MCF 10A (cell line): Measurements from ENCODE around the gene TLX2. TPM values are rescaled to one million over a fixed set of nuclear protein-coding genes. Genes with fewer than 3 reads are reported as not detected.

Experiments
- BruUV-seq: library from RNA; stranded (reverse); fragments of 400-500 nt; replicated peaks from 2 replicates; lab custom pipeline; 2021; lab: Mats Ljungman, UMichigan
- CTCF ChIA-PET: fragments of 300-600 bp; sonication (Branson Sonifier 250); formaldehyde crosslinking; extraction: SDS; loops from one replicate; lab custom pipeline; 2021; ENCODE audit warnings: antibody characterized with exemption, inconsistent platforms; lab: Yijun Ruan, JAX
- POLR2A ChIA-PET: fragments of 300-600, 350-650 bp; sonication (Branson Sonifier 250); formaldehyde crosslinking; extraction: SDS; loops from one replicate; lab custom pipeline; 2020; ENCODE audit warnings: antibody characterized with exemption, inconsistent platforms; lab: Yijun Ruan, JAX
- DNase-seq: peaks from one replicate; pipeline ENCODE4 v3.0.0-alpha.2; 2018; ENCODE audit not compliant: unreplicated experiment
- H3K27ac Mint-ChIP-seq: one replicate; pipeline ENCODE4 v1.8.0; 2022; ENCODE audit warnings: mild to moderate bottlenecking, low read depth, mixed read lengths; ENCODE audit not compliant: unreplicated experiment
- H3K27me3 Mint-ChIP-seq: one replicate; pipeline ENCODE4 v1.8.0; 2022; ENCODE audit warnings: mixed read lengths; ENCODE audit not compliant: insufficient read depth, unreplicated experiment
- H3K36me3 Mint-ChIP-seq: one replicate; pipeline ENCODE4 v1.8.0; 2022; ENCODE audit warnings: mild to moderate bottlenecking, moderate library complexity, mixed read lengths; ENCODE audit not compliant: insufficient read depth, unreplicated experiment
- H3K4me1 Mint-ChIP-seq: one replicate; pipeline ENCODE4 v1.8.0; 2022; ENCODE audit warnings: mixed read lengths; ENCODE audit not compliant: insufficient read depth, unreplicated experiment
- H3K4me3 Mint-ChIP-seq: one replicate; pipeline ENCODE4 v1.8.0; 2022; ENCODE audit warnings: mild to moderate bottlenecking, moderate library complexity, mixed read lengths; ENCODE audit not compliant: unreplicated experiment
- H3K9me3 Mint-ChIP-seq: one replicate; pipeline ENCODE4 v1.8.0; 2022; ENCODE audit warnings: mixed read lengths; ENCODE audit not compliant: unreplicated experiment
- CTCF ChIP-seq: fragments of 200-600 bp; IDR thresholded peaks from one replicate; pipeline ENCODE4 v1.8.0; 2022; ENCODE audit warnings: antibody characterized with exemption, mild to moderate bottlenecking; ENCODE audit not compliant: unreplicated experiment
- intact Hi-C: fragments of 100-400 bp; cut with micrococcal nuclease; formaldehyde crosslinking; loops from 2 replicates; pipeline ENCODE4 v1.14.1; 2022
- total RNA-seq: library from RNA; stranded (reverse); gene quantifications from 2 replicates; pipeline ENCODE4 v1.2.3, GENCODE V29; 2022

Gene TLX2
- total RNA-seq, 1 experiment from 2014 or later: not detected

- H3K27ac Mint-ChIP-seq: no peak overlapping the region
- DNase-seq: no peak
- intact Hi-C loops: no loop called here
Measured at GRCh38 chr2:74496997-74497776, 17.1 kb upstream of the TLX2 start.

GRCh38 chr2:74497777-74498499 is 16.3 kb upstream of the TLX2 start:
- TF ChIP-seq CTCF: no peak
- no peak for DNase-seq
- Mint-ChIP-seq H3K9me3 (no peaks in the 10 kb centered on the region), H3K27ac (no peak overlapping the region), H3K4me3 (peak overlapping the region; percentile 51), H3K36me3 (peaks cover 8% of the 10 kb centered on the region), H3K27me3 (peaks cover 16% of the 10 kb centered on the region), H3K4me1 (peaks cover 11% of the 10 kb centered on the region)
- POLR2A ChIA-PET: interaction anchor here (0.6 to 1.9 kb wide), 4 partner anchors 9 to 89 kb away, joined by 3 to 9 read pairs (median 4); partner anchors contain the start of gene PCGF1
- no TSS peak for BruUV-seq
- intact Hi-C loops: no loop called here
- CTCF ChIA-PET: interaction anchor here (1.5 kb wide), 1 partner anchor 14 kb away, joined by 5 read pairs; the partner anchor contains the start of genes CCDC142 and TTC31

More at GRCh38 chr2:74496997-74497776, 17.1 kb upstream of the TLX2 start:
- BruUV-seq: no TSS peak
- Mint-ChIP-seq H3K27me3 (peaks cover 16% of the 10 kb centered on the region), H3K36me3 (peaks cover 13% of the 10 kb centered on the region), H3K4me1 (peaks cover 11% of the 10 kb centered on the region), H3K4me3 (peak overlapping the region; percentile 51), H3K9me3 (no peaks in the 10 kb centered on the region)
- POLR2A ChIA-PET: interaction anchor here (0.9 to 1.9 kb wide), 3 partner anchors 10 to 90 kb away, joined by 3 to 9 read pairs (median 4); partner anchors contain the start of genes CCDC142, PCGF1 and TTC31
- CTCF ChIA-PET: interaction anchor here (0.8 to 1.5 kb wide), 3 partner anchors 11 to 91 kb away, joined by 3 to 5 read pairs (median 3); partner anchors contain the start of genes CCDC142 and TTC31
- TF ChIP-seq CTCF: no peak

DNA sequence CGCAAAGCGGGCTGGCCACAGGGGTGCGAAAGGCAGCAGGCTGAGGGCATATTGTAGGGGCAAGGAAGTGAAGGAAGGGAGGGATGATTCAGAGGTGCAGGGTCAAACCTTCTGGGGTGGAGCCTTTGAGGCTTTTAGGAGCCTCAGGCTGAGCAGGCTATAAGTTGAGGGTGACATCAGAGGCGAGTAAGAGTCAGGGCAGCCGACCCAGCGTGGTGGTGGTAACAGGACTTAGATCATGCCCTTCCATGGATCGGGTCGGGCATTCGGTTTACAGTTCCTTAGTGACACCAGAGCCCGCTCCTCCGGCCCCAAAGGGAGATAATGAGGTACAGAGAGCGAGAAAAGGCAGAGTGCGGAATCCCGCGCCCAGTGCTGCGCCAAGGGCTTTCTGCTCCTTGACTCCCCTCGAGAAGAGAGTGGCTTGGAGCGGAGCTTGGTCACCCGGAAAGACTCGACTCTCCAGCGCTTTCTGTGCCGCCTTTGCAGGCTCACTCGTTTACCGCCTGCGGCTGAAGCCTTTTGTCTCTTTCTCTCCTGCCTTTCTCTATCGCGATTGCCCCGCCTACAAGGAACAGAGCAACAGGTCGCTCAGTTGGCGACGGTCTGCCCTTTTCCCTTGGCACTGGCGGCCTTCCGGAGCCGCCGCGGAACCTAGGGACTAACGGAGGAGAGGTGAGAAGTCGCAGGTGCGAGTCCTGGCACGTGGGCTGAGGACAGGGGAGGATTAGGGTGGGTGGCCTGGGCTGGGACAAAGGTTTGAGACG is 15.6 kb upstream of the TLX2 start:
- Mint-ChIP-seq H3K27ac (no peak overlapping the region), H3K9me3 (no peaks in the 10 kb centered on the region), H3K4me1 (peaks cover 11% of the 10 kb centered on the region), H3K4me3 (peak overlapping the region; percentile 51), H3K27me3 (peaks cover 16% of the 10 kb centered on the region), H3K36me3 (peaks cover 14% of the 10 kb centered on the region)
- ChIA-PET CTCF (interaction anchor here (1.5 kb wide), 1 partner anchor 15 kb away, joined by 5 read pairs; the partner anchor contains the start of genes CCDC142 and TTC31), POLR2A (interaction anchor here (0.6 to 1.9 kb wide), 3 partner anchors 8 to 87 kb away, joined by 3 to 9 read pairs (median 3); partner anchors contain the start of gene PCGF1)
- TF ChIP-seq CTCF: no peak
- intact Hi-C loops: no loop called here
- no TSS peak for BruUV-seq
- DNase-seq: no peak
